ENCODE data around the gene CEP89.

DNA sequence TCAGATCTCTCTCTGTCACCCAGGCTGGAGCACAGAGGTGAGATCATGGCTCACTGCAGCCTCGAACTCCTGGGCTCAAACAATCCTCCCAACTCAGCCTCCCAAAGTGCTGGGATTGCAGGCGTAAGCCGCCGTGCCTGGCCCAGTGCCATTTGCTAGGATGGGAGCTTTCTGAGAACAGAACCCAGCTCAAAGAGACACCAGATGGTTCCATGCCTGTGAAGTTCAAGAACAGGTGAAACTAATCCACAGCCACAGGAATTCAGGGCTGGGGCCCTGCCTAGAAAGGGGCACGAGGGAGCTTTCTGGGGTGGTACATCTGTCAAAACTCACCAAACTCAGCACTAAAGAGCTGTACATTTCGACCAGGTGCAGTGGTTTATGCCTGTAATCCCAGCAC, 106.4 kb downstream of the CEP89 start:
- TF ChIP-seq FOXM1 (IDR thresholded peaks at IDR 0.05; ENCODE audit: borderline replicate concordance, low read depth) = no peak
- no peak for TF ChIP-seq REST (IDR thresholded peaks at IDR 0.05; ENCODE audit: low read depth)
- no peak for TF ChIP-seq TCF12 (IDR thresholded peaks at IDR 0.05; ENCODE audit: low read depth)
- no peak for TF ChIP-seq TAF1 (IDR thresholded peaks at IDR 0.05; ENCODE audit: low read depth)
- no peak for TF ChIP-seq MAX (IDR thresholded peaks at IDR 0.05)
- no peak for TF ChIP-seq CREB1 (IDR thresholded peaks at IDR 0.05; ENCODE audit: low read depth)
- no peak for TF ChIP-seq YY1 (IDR thresholded peaks at IDR 0.05; ENCODE audit: low read depth)
- TF ChIP-seq EGR1 (IDR thresholded peaks at IDR 0.05) = no peak
- TF ChIP-seq TEAD4 (IDR thresholded peaks at IDR 0.05) = no peak
- TF ChIP-seq RAD21 (IDR thresholded peaks at IDR 0.05; ENCODE audit: low read depth) = no peak
- no peak for TF ChIP-seq ZBTB7A (IDR thresholded peaks at IDR 0.05; ENCODE audit: low read depth)
- TF ChIP-seq EP300 (IDR thresholded peaks at IDR 0.05; ENCODE audit: borderline replicate concordance) = no peak
- no peak for TF ChIP-seq NFIC (IDR thresholded peaks at IDR 0.05)
- TF ChIP-seq CEBPB (IDR thresholded peaks at IDR 0.05) = no peak
